ENCODE measurements around the gene PCID2.

PCID2 gene

DNA sequence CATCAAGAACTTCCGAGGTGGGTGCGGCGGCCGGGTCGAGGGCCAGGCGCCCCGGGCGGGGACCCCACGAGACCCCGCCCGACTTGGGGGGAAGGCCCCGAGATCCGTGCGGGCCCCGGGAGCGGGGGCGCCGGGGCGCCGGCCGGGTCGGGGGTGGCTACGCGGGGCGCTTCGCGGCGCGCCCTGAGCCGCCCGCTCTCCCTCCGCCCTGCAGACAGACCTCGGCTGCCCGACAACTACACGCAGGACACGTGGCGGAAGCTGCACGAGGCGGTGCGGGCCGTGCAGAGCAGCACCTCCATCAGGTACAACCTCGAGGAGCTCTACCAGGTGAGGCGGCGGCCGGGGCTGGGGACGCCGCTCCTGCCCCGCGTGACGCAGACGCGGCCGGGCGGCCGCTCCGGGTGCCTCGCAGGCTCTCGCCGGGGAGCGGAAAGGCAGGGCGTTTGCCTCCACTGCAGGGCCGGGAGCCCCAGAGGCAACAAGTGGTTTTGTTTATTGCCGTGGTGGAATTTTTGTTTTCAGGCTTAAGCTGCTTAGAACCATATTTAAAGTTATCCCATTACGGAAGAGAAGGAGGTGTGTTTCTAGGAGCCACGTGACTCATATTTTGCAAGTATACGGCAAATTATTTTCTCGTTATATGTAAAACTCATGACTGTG, 1.4 kb upstream of the PCID2 start:
- Histone ChIP-seq H3K9ac (ENCODE audit: low read length) (peak overlapping the region; percentile 70), H3K4me3 (ENCODE audit: low read depth, low read length, poor library complexity, severe bottlenecking) (peak overlapping the region; percentile 76), H3K27me3 (ENCODE audit: insufficient read depth, low read length) (no peaks in the 10 kb centered on the region), H3K79me2 (ENCODE audit: insufficient read depth, low read length) (peaks cover 83% of the 10 kb centered on the region), H3K9me3 (ENCODE audit: low read length) (no peaks in the 10 kb centered on the region), H2AFZ (ENCODE audit: low read length) (no peak overlapping the region), H3K9me2 (ENCODE audit: low read depth, low read length) (no peaks in the 10 kb centered on the region), H3K27ac (ENCODE audit: low read depth, low read length, poor library complexity, severe bottlenecking) (peak overlapping the region; percentile 48), H3F3A (ENCODE audit: insufficient read depth, low read length) (no peaks in the 10 kb centered on the region), H4K20me1 (ENCODE audit: insufficient read depth, low read length) (0 out of 2 replicates have a peak, but pooled peaks cover 2% of the 10 kb centered on the region), H3K4me1 (ENCODE audit: insufficient read depth, low read length, severe bottlenecking) (peaks cover 33% of the 10 kb centered on the region), H3K4me2 (ENCODE audit: low read length) (peak overlapping the region; percentile 75), H3K36me3 (ENCODE audit: insufficient read depth, low read length) (peaks cover 53% of the 10 kb centered on the region)
- no peak for TF ChIP-seq EZH2 (IDR thresholded peaks at IDR 0.05; ENCODE audit: borderline replicate concordance, low read length)
- no peak for TF ChIP-seq CTCF (IDR thresholded peaks at IDR 0.05; ENCODE audit: low read length)

- peaks cover 83% of the 10 kb centered on the region for H3K79me2 ChIP-seq (ENCODE audit: insufficient read depth, low read length)
- H3K9me3 ChIP-seq (ENCODE audit: low read length) = no peaks in the 10 kb centered on the region
- no peaks in the 10 kb centered on the region for H3F3A ChIP-seq (ENCODE audit: insufficient read depth, low read length)
- H3K4me3 ChIP-seq (ENCODE audit: low read depth, low read length, poor library complexity, severe bottlenecking) = peak within 1 kb of the TSS; percentile 76
- no peaks in the 10 kb centered on the region for H3K9me2 ChIP-seq (ENCODE audit: low read depth, low read length)
- TF ChIP-seq CTCF (IDR thresholded peaks at IDR 0.05; ENCODE audit: low read length) (no peak), EZH2 (IDR thresholded peaks at IDR 0.05; ENCODE audit: borderline replicate concordance, low read length) (no peak)
- H3K4me1 ChIP-seq (ENCODE audit: insufficient read depth, low read length, severe bottlenecking) = peaks cover 33% of the 10 kb centered on the region
- peak within 1 kb of the TSS; percentile 96 for H3K4me2 ChIP-seq (ENCODE audit: low read length)
- H2AFZ ChIP-seq (ENCODE audit: low read length) = no peak within 1 kb of the TSS
- peaks cover 53% of the 10 kb centered on the region for H3K36me3 ChIP-seq (ENCODE audit: insufficient read depth, low read length)
- no peaks in the 10 kb centered on the region for H3K27me3 ChIP-seq (ENCODE audit: insufficient read depth, low read length)
- peak within 1 kb of the TSS; percentile 99 for H3K9ac ChIP-seq (ENCODE audit: low read length)
- peak within 1 kb of the TSS; percentile 81 for H3K27ac ChIP-seq (ENCODE audit: low read depth, low read length, poor library complexity, severe bottlenecking)
- 0 out of 2 replicates have a peak, but pooled peaks cover 2% of the 10 kb centered on the region for H4K20me1 ChIP-seq (ENCODE audit: insufficient read depth, low read length)
These were observed 878 bp upstream of the PCID2 start, which contains the start of gene CUL4A for GRCh38 chr13:113209336-113209758. TSS of gene CUL4A (plus strand) at chr13:113209613. CDS start at chr13:113209628, 15 bp downstream.

GRCh38 chr13:113207890-113208420, 514 bp downstream of the PCID2 start:
- Histone ChIP-seq H3K9ac (ENCODE audit: low read length) (peak overlapping the region; percentile 99), H3K27me3 (ENCODE audit: insufficient read depth, low read length) (no peaks in the 10 kb centered on the region), H3K27ac (ENCODE audit: low read depth, low read length, poor library complexity, severe bottlenecking) (no peak overlapping the region), H3K4me3 (ENCODE audit: low read depth, low read length, poor library complexity, severe bottlenecking) (peak overlapping the region; percentile 76), H3K9me3 (ENCODE audit: low read length) (no peaks in the 10 kb centered on the region), H3F3A (ENCODE audit: insufficient read depth, low read length) (no peaks in the 10 kb centered on the region), H3K79me2 (ENCODE audit: insufficient read depth, low read length) (peaks cover 83% of the 10 kb centered on the region), H3K36me3 (ENCODE audit: insufficient read depth, low read length) (peaks cover 53% of the 10 kb centered on the region), H3K9me2 (ENCODE audit: low read depth, low read length) (no peaks in the 10 kb centered on the region), H3K4me2 (ENCODE audit: low read length) (peak overlapping the region; percentile 96), H4K20me1 (ENCODE audit: insufficient read depth, low read length) (0 out of 2 replicates have a peak, but pooled peaks cover 2% of the 10 kb centered on the region), H3K4me1 (ENCODE audit: insufficient read depth, low read length, severe bottlenecking) (peaks cover 28% of the 10 kb centered on the region), H2AFZ (ENCODE audit: low read length) (no peak overlapping the region)
- TF ChIP-seq CTCF (IDR thresholded peaks at IDR 0.05; ENCODE audit: low read length) (no peak), EZH2 (IDR thresholded peaks at IDR 0.05; ENCODE audit: borderline replicate concordance, low read length) (no peak)

Measured in OCI-LY1 (cell line).